Suprapubic skin (tissue), 3 donors: Measurements from ENCODE around the gene GH1.

Source experiments
- EP300 ChIP-seq: sonication (generic); formaldehyde crosslinking; IDR thresholded peaks from one replicate; pipeline ENCODE4 v1.6.1; 2017; ENCODE audit warnings: antibody characterized with exemption
- TF ChIP-seq, protein P1 (sequence below), 2 donors: fragments of 200-600 bp in 1 of 2; fragments of 450-650 bp in 1 of 2; sonication (generic) in 1 of 2; IDR thresholded peaks; one replicate each; pipeline ENCODE4 v1.5.1; 2016 to 2019; ENCODE audit warnings: antibody characterized with exemption in 2 of 2, mild to moderate bottlenecking in 1 of 2, moderate library complexity in 1 of 2

DNA sequence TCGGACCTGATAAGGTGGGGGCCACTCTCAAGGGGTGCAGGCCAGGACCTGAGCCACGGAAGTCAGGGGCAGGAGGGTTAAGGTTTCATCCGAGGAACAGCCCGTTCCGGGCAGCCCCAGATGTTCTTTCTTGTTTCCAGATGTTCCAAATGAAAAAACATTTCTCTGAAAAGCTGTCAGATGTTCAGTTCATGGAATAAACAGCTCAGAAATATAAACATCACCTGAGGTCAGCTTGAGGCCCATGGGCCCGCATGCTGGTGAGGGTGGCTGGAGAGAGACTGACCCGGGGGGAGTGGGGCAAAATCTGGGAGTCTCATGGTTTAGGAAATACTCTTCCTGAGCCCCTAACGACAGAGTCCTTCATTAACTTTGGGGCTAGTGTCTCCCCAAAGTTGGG, 15.0 kb upstream of the GH1 start:
- TF ChIP-seq, protein P1, sequence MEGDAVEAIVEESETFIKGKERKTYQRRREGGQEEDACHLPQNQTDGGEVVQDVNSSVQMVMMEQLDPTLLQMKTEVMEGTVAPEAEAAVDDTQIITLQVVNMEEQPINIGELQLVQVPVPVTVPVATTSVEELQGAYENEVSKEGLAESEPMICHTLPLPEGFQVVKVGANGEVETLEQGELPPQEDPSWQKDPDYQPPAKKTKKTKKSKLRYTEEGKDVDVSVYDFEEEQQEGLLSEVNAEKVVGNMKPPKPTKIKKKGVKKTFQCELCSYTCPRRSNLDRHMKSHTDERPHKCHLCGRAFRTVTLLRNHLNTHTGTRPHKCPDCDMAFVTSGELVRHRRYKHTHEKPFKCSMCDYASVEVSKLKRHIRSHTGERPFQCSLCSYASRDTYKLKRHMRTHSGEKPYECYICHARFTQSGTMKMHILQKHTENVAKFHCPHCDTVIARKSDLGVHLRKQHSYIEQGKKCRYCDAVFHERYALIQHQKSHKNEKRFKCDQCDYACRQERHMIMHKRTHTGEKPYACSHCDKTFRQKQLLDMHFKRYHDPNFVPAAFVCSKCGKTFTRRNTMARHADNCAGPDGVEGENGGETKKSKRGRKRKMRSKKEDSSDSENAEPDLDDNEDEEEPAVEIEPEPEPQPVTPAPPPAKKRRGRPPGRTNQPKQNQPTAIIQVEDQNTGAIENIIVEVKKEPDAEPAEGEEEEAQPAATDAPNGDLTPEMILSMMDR (IDR thresholded peaks at IDR 0.05): no peak
- no peak for TF ChIP-seq EP300
